Stimulated activated naive CD4-positive, alpha-beta T cell (primary cell): ENCODE measurements around the gene KIAA1217.

Experiments
- DNase-seq, 6 experiments: peaks; one replicate each; lab custom pipeline; 2025; lab: John Stamatoyannopoulos, UW

KIAA1217 gene

DNA sequence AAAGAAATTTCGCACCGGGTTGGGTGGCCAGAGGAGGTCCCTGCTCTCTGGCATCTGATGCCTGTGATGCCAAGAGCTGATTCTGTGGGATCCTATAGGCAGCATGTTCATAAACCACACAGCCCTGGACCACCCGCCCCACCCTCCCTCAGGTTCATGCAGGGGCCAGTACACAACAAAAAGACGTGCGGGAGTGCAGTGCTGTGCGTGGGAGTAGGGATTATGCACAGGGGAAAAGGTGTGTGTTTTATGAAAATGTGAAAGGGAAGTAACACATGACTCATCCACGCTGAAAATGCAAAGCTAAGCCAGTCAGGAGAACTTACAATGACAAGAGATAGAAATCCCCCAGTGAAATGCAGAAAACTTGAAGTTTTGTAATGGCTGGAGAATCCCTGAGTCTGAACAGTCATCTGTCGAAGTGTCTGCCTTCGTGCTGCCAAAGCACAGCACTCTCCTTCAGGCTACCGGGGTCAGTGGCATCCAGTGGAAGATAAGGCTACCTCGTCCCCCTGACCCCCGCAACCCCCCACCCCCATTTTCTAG, 1.1 kb downstream of the KIAA1217 start:
- no peak for DNase-seq

DNA sequence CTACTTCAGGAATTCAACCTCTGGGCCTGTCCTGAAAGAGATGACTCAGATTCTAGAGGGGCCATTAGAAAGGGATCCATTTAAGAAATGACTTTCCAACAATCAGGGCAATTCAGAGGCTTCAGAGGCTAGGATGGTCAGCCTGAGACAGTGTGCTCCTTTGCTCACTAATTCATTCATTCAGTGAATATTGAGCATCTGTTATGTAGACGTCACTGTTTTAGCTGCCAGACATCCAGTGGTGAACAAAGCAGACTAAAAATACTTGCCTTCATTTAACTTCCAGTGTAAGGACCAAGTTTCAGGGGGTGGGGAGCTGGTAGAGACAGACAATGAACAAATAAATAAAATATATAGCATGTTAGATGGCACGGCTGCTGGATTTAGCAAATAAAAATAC, 1.6 kb downstream of the KIAA1217 start:
- DNase-seq = no peak

DNA sequence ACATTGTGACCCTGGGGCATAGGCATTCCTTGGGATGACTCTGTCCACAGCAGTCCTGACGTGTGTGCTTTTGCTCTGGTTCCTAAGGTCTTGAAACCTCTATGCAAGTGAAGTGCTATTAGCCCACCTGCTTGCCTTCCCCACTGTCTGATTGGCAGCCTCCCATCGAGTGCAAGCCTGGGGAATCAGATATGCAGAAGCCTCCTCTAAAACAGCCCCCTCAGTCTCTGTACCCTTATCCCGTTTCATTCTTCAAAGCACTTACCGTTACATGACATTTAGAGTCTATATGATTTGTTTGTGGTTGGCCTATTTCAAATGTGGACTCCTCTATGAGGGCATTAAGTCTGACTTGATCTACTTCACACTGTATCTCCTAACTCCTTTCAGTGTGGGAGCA, 4.3 kb downstream of the KIAA1217 start:
- DNase-seq = no peak

DNA sequence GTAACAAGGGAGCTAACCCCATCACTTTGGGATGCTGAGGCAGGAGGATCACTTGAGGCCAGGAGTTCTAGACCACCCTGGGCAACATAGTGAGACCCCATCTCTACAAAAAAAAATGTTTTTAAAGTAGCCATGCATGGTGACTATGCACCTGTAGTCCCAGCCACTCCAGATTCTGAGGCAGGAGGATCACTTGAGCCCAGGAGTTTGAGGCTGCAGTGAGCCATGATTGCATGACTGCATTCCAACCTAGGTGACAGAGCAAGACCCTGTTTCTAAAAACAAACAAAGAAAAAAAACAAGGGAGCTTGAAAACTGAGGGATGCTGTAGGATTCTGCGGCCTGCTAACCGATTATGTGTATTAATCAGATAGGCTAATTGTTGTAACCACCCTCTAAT, 4.9 kb downstream of the KIAA1217 start:
- DNase-seq = no peak

DNA sequence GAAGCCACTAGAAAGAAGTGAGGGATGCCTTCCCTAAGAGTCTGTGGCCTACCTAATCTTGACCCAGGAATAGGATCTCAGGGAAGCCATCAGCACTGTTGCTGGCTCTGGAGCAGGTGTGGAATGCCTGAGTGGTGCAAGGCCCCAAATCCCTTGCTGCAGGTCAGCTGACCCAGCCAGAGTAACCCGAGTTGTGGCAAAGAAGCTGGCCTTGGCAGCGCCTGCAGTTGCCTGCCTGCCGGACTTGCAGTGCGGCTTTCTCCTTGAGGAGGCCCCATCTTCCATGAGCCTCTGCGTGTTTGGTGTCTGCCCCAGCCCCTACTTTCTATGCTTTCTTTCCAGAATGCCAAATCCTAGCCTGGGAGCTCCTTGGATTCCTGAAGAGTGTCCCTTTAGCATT, 5.8 kb downstream of the KIAA1217 start:
- DNase-seq = no peak

DNA sequence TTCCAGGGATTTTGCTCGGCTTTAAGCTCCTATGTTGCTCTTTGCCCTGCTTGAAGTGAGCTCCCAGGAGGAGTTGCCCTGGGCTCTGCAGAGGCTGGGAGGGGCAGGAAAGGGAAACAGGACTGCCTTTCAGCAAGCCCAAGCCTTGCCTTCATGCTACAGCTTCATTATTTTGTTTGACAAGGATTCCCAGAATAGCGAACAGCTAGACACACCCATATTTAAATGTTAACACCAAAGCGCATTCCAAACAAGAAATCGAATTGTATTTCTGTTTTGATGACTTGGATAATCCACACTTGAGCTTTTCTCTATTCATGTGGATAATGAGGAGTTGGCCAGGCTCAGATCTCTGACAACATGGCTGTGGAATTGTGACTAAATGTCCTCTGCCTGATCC, 6.3 kb downstream of the KIAA1217 start:
- no peak for DNase-seq

DNA sequence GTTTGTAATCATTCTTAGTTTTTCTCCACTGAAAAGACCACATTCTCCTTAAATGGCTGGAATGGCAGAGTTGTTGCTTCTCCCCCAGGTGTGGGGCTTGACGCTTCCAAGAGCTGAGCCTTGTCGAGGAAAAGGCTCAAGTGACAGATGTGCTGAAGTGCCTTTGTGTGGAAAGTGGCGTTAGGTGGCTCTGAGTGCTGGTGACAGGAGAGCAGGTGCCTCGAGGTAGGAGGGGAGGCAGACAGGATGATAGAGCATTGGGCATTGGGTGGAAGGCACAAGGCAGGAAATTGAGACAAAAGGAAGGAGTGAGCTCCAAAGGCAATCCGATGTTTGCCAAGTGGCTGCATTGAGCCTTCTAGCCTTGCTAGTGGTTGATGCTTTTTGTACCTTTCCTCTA, 6.7 kb downstream of the KIAA1217 start:
- no peak for DNase-seq

DNA sequence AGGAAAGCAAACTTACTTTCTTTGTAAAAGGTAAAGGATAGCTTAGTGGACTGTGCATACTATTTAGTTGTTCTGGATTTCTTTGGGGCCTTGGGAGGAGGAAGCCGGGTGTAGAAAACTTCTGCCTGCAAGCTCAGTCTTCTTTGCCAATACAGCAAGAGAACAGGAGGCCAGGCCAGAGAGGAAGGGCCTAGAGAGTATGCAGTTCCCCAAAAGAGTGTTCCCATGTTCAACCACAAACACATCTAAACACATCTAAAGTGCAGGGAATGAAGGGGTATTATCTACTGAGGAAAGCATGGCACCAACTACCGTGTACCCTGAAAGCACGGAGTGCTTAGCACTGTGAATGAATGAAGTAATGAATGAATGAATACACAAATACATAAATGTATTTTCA, 11.0 kb downstream of the KIAA1217 start:
- no peak for DNase-seq

DNA sequence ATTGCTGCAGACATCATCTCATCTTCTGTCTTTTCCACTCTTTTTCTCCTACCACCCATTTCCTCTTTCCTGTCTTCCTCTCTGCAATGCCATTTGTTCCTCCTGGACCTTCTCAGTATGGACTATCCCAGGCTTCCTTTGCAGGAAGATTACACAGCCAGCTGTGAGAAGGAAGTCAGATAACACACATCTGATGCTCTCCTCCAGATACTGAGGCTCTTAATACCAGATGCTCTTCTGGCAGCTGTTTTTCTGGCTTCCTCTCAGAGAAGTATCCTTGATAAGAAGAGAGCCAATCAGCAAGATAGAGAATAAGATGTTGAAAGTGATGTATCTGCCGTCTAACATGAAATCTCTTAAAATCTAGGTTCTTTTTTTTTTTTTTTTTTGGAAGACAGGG, 14.4 kb downstream of the KIAA1217 start:
- DNase-seq = peak in 1 of 6 experiments; percentile 0

DNA sequence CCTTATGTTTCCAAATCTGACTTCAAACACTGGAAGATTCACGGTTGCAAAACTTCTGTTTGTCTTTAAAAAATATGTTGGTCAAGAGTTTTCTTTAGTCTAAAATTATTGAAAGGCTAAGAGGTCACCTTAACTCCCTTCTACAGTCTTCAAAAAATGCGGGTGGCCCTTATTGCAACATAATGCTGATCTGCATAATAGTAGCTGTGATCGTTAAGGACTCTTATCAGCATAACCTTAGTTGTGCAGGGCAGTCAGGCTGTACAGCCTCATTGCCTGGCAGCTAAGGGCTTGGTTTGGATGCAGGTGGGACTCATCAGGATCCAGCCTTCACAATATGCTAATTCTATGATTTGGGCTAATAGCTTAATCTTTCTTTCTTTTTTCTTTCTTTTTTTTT, 15.0 kb downstream of the KIAA1217 start:
- no peak for DNase-seq

DNA sequence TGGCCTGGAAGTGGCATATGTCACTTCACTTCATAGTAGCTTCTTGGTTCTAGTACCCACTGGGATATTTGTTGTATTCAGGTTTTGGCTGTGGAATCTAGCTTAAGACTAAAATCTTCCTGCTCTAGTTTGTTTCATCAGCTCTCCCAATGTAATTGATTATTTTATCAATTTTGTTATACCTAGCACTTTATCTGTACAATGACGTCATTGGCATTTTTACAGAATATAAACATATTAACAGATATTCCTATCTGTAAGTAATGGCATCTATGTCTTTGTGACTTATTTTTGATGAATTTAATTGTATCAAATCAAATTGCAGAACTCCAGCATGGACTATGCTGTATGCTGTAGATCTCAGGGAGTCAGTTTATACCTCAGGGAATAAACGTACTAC, 19.7 kb downstream of the KIAA1217 start:
- no peak for DNase-seq

DNA sequence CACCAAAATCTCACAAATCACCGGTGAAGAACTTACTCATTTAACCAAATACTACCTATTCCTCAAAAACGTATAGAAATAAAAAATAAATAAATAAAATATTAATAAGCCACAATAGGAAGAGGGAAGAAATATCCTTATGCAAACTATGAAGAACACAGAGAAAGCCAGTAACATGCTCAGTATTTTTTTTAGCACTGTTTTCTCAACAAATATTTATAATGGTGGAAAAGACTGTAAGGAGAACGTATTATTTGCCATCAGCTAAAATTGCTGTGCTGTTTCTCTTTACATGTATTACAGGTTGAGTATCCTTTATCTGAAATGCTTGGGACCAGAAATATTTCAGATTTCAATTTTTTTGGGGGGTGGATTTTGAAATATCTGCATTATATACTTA, 21.0 kb downstream of the KIAA1217 start:
- no peak for DNase-seq

DNA sequence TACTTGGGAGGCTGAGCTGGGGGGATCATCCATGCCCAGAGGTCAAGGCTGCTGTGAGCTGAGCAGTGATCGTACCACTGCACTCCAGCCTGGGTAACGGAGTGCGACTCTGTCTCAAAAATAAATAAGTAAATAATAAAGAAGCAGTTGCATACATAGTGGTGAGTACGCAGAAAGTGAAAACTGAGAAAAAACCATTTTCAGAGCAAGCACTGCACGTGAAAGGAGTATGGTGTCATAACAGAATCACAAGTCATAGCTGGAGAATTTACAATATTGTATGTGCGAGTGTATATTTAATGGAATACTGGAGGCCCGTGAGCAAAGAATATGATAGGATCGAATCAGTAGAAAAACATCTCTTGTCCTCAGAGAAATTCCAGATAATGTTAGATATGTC, 22.3 kb downstream of the KIAA1217 start:
- no peak for DNase-seq

DNA sequence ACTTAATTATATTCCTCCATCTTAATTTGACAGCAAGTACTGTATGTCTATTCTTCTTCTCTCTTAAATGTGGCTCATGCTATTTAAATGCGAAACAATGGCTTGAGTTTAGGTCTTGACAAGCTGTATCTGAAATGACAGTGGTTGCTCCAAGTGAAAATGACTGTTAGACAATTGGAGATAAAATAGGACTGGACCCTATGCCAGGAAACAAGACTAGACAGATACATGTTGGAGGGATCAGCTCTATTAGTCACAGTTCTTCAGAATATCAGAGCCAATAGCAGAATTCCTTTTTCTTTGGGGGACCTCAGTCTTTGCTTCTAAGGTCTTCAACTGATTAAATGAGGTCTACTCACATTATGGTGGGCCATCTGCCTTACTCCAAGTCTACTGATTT, 25.8 kb downstream of the KIAA1217 start:
- no peak for DNase-seq

DNA sequence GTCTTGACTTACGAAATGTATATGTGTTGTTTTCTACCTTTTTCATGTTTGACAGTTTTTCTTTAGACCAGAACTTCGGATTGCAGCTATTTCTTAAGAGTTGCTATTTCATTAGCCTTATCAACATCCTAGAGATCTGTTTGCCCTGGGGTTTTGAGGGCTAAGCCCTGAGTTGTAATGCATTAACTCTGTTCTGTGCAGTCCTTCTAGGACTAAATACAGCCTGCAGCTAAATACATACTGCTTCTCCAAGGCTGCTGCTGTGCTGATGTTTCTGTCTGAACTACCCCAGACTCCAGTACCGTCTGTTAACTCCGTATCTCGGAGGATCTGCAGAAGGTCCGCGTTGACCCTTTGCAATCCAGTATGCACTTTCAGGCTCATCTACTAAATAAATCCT, 26.5 kb downstream of the KIAA1217 start:
- no peak for DNase-seq

DNA sequence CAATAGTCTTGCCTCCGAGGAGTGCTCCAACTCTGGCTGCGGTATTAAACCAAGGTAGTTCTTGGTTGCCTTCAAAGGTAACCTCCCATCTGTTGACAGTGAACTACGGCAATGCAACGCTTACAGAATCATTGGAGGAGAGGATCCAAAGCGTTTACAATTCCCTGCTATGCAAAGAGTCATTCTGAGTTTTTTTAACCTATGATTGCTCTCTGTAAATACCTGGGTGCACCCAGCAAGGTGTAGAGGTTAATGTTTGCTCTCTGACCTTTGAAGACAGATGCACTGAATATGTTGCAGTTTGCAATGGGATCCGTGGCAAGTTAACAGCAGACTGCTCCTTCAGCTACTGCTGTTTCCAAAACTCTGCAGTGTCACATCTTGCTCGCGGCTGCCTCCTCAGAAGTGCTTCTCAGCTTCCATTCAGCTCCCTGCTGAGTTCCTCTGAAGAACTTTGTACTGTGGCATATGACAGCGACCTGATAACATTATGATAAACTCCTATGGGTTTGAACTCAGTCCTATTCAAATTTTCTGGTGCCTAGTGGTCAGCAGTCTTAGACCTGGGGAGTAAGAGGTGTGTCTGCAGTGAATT, 29.0 kb downstream of the KIAA1217 start:
- DNase-seq = no peak

DNA sequence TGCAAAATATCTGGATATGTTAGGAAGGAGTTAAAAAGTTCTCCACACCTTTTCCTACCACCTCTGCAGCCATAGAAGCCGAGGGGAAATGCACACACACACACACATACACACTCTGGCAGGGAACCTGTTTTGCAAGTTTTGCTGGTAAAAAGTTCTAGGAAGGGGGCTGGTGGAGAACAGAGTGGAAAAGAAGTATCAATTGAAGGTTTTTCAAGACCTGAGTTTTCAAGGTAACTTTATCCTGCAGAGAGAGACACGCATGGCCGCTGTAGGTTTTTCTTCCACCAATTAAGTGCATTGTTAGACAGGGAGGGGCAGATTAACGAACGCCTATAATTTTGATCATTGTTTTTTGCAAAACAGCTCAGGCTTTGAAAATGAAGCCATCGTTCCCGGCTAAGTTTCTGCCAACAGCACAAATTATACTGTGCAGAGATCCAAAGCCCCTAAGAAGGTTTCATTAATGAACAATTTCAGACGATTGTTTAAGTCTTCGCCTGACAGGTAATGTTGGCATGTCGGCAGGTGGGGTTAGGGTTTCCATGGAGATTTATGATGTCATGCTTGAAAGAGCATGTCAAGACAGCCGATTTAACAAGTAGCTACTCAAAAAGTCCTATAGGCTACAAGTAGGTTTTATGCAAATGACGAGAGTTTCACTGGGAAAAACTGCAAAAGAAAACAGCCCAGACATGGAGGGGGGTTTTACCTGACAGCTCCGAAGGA, 29.7 kb downstream of the KIAA1217 start:
- no peak for DNase-seq

DNA sequence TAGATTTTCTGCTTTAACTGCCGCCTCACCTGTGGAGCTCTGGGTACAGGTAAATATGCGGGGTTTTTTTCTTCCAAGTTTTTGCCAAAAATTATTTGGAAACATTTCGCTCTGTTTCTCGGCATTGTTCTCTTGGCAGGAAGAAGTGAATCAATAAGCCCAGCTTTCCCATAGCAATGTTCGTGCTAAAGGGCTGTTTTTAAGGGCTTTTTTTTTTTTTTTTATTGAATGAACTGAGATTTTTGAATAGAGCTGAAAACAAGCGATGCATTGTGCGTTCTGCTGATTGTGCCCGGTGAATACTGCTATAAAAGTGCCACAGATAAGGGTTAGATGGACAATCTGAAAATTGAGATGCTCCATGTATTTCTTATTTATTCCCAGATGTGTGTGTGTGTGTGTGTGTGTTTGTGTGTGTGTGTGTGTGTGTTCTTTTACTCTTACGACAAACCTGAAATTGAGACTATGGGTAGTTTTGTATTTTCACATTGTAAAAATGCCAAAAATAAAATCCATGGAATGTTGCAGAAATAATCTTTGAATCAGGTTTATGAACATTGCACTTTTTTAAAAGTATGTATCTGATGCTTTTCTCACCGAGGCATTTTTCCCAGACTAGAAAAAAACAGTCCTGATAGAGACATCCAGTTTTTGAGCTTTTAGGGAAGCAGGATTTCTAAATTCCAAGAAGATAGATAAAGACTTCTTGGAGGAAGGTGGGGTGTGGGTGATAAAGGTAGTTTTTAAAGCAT, 30.5 kb downstream of the KIAA1217 start:
- DNase-seq = no peak

DNA sequence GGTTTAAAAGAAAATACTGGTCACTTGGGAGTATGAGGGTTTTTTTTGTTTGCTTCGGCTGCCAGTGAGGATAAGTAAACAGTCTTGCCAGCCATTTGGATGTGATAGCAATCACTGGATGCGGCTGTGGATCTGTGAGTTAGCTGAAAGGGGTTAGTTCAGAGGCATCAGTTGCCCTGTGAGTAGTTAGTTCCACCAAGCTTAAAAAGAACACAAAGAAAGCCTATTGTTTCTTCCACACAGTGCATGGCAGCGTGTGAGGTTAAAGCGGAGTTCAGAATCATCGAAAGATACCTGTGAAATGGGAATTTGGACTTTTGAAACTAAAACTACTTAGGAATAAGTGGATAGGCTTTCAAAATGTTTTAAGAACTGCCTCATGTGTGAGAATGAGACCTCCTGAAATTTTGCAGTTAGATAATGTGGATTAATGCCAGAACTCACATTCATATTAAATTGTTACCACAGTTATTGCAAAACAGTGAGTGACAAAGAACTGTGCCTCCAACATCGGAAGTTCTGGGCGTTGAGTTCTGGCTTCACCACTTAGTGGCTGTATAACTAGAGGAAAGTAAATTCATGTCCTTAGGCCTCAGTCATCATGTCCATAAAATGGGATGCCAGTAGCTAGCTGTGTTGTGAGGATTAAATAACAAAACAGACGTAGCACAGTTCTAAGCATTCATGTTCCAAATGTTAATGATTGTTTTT, 31.3 kb downstream of the KIAA1217 start:
- DNase-seq = no peak

DNA sequence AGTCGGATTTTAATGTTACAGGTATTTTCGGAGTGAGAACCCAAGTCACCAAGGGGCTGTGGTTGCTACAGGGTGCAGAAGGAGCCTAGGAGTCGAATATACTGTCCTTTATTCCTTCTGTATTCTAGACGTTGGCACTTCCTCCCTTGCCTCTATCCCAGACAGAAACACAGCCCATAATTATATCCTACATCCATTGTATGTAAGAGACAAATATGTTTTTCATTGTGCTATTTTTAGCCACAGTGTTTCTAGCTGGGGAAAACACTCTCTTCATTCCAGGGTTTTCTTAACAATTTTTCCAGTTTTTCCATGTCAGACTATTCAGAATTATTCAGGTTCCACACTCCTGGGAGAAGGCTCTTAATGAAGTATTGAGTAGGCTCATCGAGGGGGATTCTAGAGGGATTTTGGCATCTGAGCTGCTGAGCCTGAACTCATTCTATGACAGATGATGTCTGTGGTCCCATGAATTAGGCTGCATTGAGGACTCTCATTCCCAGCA, 32.6 kb downstream of the KIAA1217 start:
- DNase-seq = no peak

DNA sequence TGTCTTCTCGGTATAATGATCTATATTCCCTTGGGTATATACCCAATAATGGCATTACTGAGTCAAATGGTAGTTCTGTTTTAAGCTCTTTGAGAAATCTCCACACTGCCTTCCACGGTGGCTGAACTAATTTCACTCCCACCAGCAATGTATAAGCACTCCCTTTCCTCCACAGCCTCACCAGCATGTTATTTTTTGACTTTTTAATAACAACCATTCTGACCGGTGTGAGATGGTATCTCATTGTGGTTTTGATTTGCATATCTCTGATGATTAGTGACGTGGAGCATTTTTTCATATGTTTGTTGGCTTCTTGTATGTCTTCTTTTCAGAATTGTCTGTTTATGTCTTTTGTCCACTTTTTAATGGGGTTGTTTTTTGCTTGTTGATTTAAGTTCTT, 33.6 kb downstream of the KIAA1217 start:
- DNase-seq = no peak

DNA sequence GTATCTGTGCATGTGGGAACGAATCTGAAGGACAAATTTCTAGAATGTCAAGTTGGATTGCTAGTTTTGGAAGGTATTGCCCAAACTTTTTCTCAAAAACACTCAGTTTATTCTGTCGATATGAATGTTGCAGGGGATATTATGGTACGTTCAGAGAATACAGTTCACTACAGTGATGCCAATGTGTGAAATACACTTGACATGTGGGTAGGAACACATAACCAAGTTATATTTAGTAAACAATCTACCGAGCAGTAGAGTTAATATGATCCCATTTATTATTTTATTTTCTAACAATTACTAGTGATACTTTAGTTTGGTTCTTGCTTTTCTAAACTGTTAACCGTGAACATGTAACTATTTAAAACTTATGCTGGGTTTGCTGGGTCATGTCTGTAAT, 37.4 kb downstream of the KIAA1217 start:
- DNase-seq = no peak
